PC-3 (cell line): ENCODE measurements around the gene ST3GAL5. TPM values are rescaled to one million over a fixed set of nuclear protein-coding genes. Genes with fewer than 3 reads are reported as not detected.
A peak's percentile ranks its signal among the peaks of the same experiment; 100 is the strongest.
"Not testable (repeated sequence)": the region's sequence is repeated elsewhere in the genome, so short reads cannot be mapped to it uniquely, and the experiment has no call there.

ENCODE experiments used
- ATAC-seq: fragments of 200-7000 bp; cut with Tn5 transposase; 2 replicates; pipeline ENCODE4 v1.9.1; 2020; ENCODE audit warnings: mild to moderate bottlenecking, moderate library complexity
- BruUV-seq: library from RNA; stranded (reverse); fragments of 400-500 nt; replicated peaks from 2 replicates; lab custom pipeline; 2021; lab: Mats Ljungman, UMichigan
- CTCF ChIA-PET: fragments of 300-600 bp; sonication (Branson Sonifier 250); formaldehyde crosslinking; loops from one replicate; lab custom pipeline; 2022; ENCODE audit warnings: antibody characterized with exemption; lab: Charles Lee
- POLR2A ChIA-PET: fragments of 300-600 bp; sonication (Branson Sonifier 250); formaldehyde crosslinking; loops from one replicate; lab custom pipeline; 2022; ENCODE audit warnings: antibody characterized with exemption; ENCODE audit not compliant: unreplicated experiment; lab: Charles Lee
- DNase-seq: peaks from one replicate; pipeline ENCODE4 v3.0.0-alpha.2; 2015
- H2AFZ ChIP-seq: fragments of 300-600 bp; sonication (generic); 2 replicates; pipeline ENCODE4 v1.6.0; 2016; ENCODE audit warnings: antibody characterized with exemption, low read length
- H3F3A ChIP-seq: fragments of 300-600 bp; sonication (generic); one replicate; pipeline ENCODE4 v1.6.0; 2017; ENCODE audit warnings: antibody characterized with exemption, low read length, control low read depth, mild to moderate bottlenecking; ENCODE audit not compliant: unreplicated experiment
- H3K27ac ChIP-seq: fragments of 300-600 bp; sonication (generic); 2 replicates; pipeline ENCODE4 v1.5.1; 2016; ENCODE audit warnings: mild to moderate bottlenecking, low read length
- H3K27me3 ChIP-seq: fragments of 300-600 bp; sonication (generic); 2 replicates; pipeline ENCODE4 v1.6.1; 2016; ENCODE audit warnings: low read length, mixed read lengths
- H3K36me3 ChIP-seq: fragments of 300-600 bp; sonication (generic); 2 replicates; pipeline ENCODE4 v1.6.1; 2016; ENCODE audit warnings: low read depth, mixed run types, low read length, mixed read lengths
- H3K4me1 ChIP-seq: fragments of 300-600 bp; sonication (generic); 2 replicates; pipeline ENCODE4 v1.5.1; 2016; ENCODE audit warnings: low read length; ENCODE audit not compliant: insufficient read depth
- H3K4me2 ChIP-seq: fragments of 300-600 bp; sonication (generic); 2 replicates; pipeline ENCODE4 v1.6.0; 2016; ENCODE audit warnings: low read length
- H3K4me3 ChIP-seq: fragments of 300-600 bp; sonication (generic); 2 replicates; pipeline ENCODE4 v1.5.1; 2016; ENCODE audit warnings: mild to moderate bottlenecking, low read length, mixed read lengths
- H3K79me2 ChIP-seq: fragments of 300-600 bp; sonication (generic); 2 replicates; pipeline ENCODE4 v1.6.1; 2017; ENCODE audit warnings: low read length, mixed read lengths
- H3K9ac ChIP-seq: fragments of 300-600 bp; sonication (generic); 2 replicates; pipeline ENCODE4 v1.6.0; 2016; ENCODE audit warnings: mild to moderate bottlenecking, low read length
- H3K9me2 ChIP-seq: fragments of 300-600 bp; sonication (generic); replicated peaks from 2 replicates; pipeline ENCODE4 v1.6.1; 2016; ENCODE audit warnings: mixed run types, low read length, mixed read lengths
- H3K9me3 ChIP-seq: fragments of 300-600 bp; sonication (generic); 2 replicates; pipeline ENCODE4 v1.6.1; 2016; ENCODE audit warnings: low read length, mixed read lengths
- H4K20me1 ChIP-seq: fragments of 300-600 bp; sonication (generic); 2 replicates; pipeline ENCODE4 v1.6.1; 2016; ENCODE audit warnings: low read length, mixed read lengths
- CTCF ChIP-seq: fragments of 300-600 bp; sonication (generic); conservative IDR thresholded peaks from 2 replicates; pipeline ENCODE4 v1.5.1; 2017; ENCODE audit warnings: antibody characterized with exemption, low read depth, mild to moderate bottlenecking, low read length
- EZH2 ChIP-seq: fragments of 300-600 bp; sonication (generic); IDR thresholded peaks from one replicate; pipeline ENCODE4 v1.6.1; 2017; ENCODE audit warnings: antibody characterized with exemption, mild to moderate bottlenecking, low read length; ENCODE audit not compliant: unreplicated experiment
- EZH2phosphoT487 ChIP-seq: fragments of 300-600 bp; sonication (generic); IDR thresholded peaks from 2 replicates; pipeline ENCODE4 v1.6.1; 2018; ENCODE audit warnings: mild to moderate bottlenecking, antibody characterized with exemption, low read length, borderline replicate concordance
- intact Hi-C: fragments of 100-400 bp; cut with micrococcal nuclease; formaldehyde crosslinking; loops from 2 replicates; pipeline ENCODE4 v1.9.0; 2023
- total RNA-seq: library from RNA; depleted of rRNA; stranded (reverse); fragments of >200 nt; gene quantifications from 2 replicates; pipeline ENCODE4 v1.2.3, GENCODE V29; 2014

The ST3GAL5 gene
- total RNA-seq, 1 experiment from 2014 or later: 0.87 TPM

- Histone ChIP-seq H2AFZ (no peak overlapping the region), H3K36me3 (no peaks in the 10 kb centered on the region), H3K27ac (no peak overlapping the region), H3K79me2 (no peaks in the 10 kb centered on the region), H3K9me2 (no peaks in the 10 kb centered on the region), H3K4me3 (no peak overlapping the region), H3F3A (no peaks in the 10 kb centered on the region), H3K9me3 (no peaks in the 10 kb centered on the region), H3K9ac (no peak overlapping the region), H3K4me2 (no peak overlapping the region), H3K27me3 (no peaks in the 10 kb centered on the region), H3K4me1 (peaks cover 10% of the 10 kb centered on the region), H4K20me1 (no peaks in the 10 kb centered on the region)
- no peak for TF ChIP-seq EZH2
- no peak for TF ChIP-seq EZH2phosphoT487
- TF ChIP-seq CTCF: no peak
- CTCF ChIA-PET: no interaction called here
- intact Hi-C loops: no loop called here
- no TSS peak for BruUV-seq
- ATAC-seq: no peak
- DNase-seq: no peak
- POLR2A ChIA-PET: no interaction called here
Measured at GRCh38 chr2:85898881-85899280, 10.1 kb upstream of the ST3GAL5 start.

- intact Hi-C loops, H3K9ac ChIP-seq, H3K27me3 ChIP-seq, H3F3A ChIP-seq, H3K4me3 ChIP-seq, H3K9me3 ChIP-seq, ATAC-seq, CTCF ChIA-PET, H2AFZ ChIP-seq, POLR2A ChIA-PET, H3K79me2 ChIP-seq, H4K20me1 ChIP-seq, H3K36me3 ChIP-seq, H3K9me2 ChIP-seq, DNase-seq, BruUV-seq: not testable (repeated sequence)
- H3K27ac ChIP-seq: peak overlapping the region; percentile 47
- H3K4me1 ChIP-seq: peaks cover 19% of the 10 kb centered on the region
- peak overlapping the region; percentile 23 for H3K4me2 ChIP-seq
Measured at GRCh38 chr2:85894554-85895278, 5.9 kb upstream of the ST3GAL5 start.

- Histone ChIP-seq H3K27ac (peak overlapping the region; percentile 48), H3F3A (no peaks in the 10 kb centered on the region), H3K4me2 (peak overlapping the region; percentile 23), H3K9me2 (no peaks in the 10 kb centered on the region), H3K9me3 (no peaks in the 10 kb centered on the region), H2AFZ (no peak overlapping the region; the same call in 1 of the 2 replicates), H3K79me2 (no peaks in the 10 kb centered on the region), H3K4me3 (no peak overlapping the region), H4K20me1 (no peaks in the 10 kb centered on the region), H3K4me1 (peaks cover 22% of the 10 kb centered on the region), H3K36me3 (no peaks in the 10 kb centered on the region), H3K9ac (no peak overlapping the region), H3K27me3 (no peaks in the 10 kb centered on the region)
- intact Hi-C loops: no loop called here
- DNase-seq (peak; percentile 91), ATAC-seq (peak; percentile 73)
- no peak for TF ChIP-seq CTCF
- no peak for TF ChIP-seq EZH2
- TF ChIP-seq EZH2phosphoT487: no peak
- CTCF ChIA-PET: interaction anchor here (0.9 kb wide), 1 partner anchor 66 kb away, joined by 3 read pairs; no protein-coding TSS in a partner anchor
- POLR2A ChIA-PET: no interaction called here
- BruUV-seq: no TSS peak
Measured at GRCh38 chr2:85893428-85894258, 4.9 kb upstream of the ST3GAL5 start.
